Loucy (cell line): ENCODE results near the gene ACSF2.

Source experiments
- CTCF ChIP-seq: fragments of 200-600 bp; sonication (generic); conservative IDR thresholded peaks from 2 replicates; pipeline ENCODE4 v1.5.1; 2014; ENCODE audit warnings: mild to moderate bottlenecking, antibody characterized with exemption, low read length
- EZH2phosphoT487 ChIP-seq: fragments of 200-600 bp; IDR thresholded peaks from 2 replicates; pipeline ENCODE4 v1.6.1; 2018; ENCODE audit warnings: antibody characterized with exemption, mild to moderate bottlenecking, moderate library complexity, borderline replicate concordance

DNA sequence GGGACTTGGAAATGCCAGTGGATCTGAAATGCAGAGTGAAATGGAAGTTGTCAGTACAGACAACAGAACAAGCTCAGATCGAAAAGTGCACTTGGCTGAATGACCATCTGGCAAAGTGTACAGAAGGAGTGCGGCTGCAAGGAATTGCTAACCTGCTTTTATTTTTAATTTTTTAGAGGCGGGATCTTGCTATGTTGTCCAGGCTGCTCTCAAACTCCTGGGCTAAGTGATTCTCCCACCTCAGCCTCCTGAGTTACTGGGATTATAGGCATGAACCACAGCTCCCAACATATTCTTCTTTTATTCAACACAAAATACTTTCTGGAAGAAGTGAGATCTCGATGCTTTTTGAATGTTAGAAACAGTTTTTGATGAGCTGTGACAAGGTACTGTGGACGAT is 32.3 kb upstream of the ACSF2 start:
- TF ChIP-seq CTCF, result no peak
- no peak for TF ChIP-seq EZH2phosphoT487
